Fibroblast of lung (primary cell): ENCODE measurements around the gene SLC27A1. TPM values are rescaled to one million over a fixed set of nuclear protein-coding genes. Genes with fewer than 3 reads are reported as not detected.

Experiments
- DNase-seq, 2 donors: peaks; one replicate each; pipeline versions ENCODE4 v3.0.0 to v3.0.0-alpha.2; 2010; ENCODE audit warnings: low read depth in 2 of 2
- H2AFZ ChIP-seq: 2 replicates; pipeline ENCODE4 v1.5.1; 2012; ENCODE audit warnings: low read length, control low read depth, inconsistent platforms
- H3K27ac ChIP-seq: 2 replicates; pipeline ENCODE4 v1.5.1; 2011; ENCODE audit warnings: low read length, control low read depth; ENCODE audit not compliant: insufficient read depth
- H3K27me3 ChIP-seq: 2 replicates; pipeline ENCODE4 v1.5.1; 2011; ENCODE audit warnings: mild to moderate bottlenecking, low read length; ENCODE audit not compliant: control insufficient read depth, insufficient read depth
- H3K36me3 ChIP-seq: 2 replicates; pipeline ENCODE4 v1.5.1; 2011; ENCODE audit warnings: low read length; ENCODE audit not compliant: control insufficient read depth, insufficient read depth
- H3K4me1 ChIP-seq: 2 replicates; pipeline ENCODE4 v1.5.1; 2011; ENCODE audit warnings: low read length; ENCODE audit not compliant: control insufficient read depth, insufficient read depth; ENCODE audit errors: extremely low read depth
- H3K4me2 ChIP-seq: 2 replicates; pipeline ENCODE4 v1.5.1; 2011; ENCODE audit warnings: low read length, control low read depth; ENCODE audit not compliant: insufficient read depth; ENCODE audit errors: extremely low read depth
- H3K4me3 ChIP-seq, 4 experiments: fragments of 200-600 bp in 1 of 4; sonication (generic) in 1 of 4; replicated peaks in 1 of 4; 2 replicates each; pipeline ENCODE4 v1.5.1; 2011 to 2016; ENCODE audit warnings: low read length in 4 of 4, low read depth in 3 of 4, mild to moderate bottlenecking in 3 of 4, control low read depth in 2 of 4, inconsistent platforms in 1 of 4, mixed read lengths in 1 of 4; ENCODE audit not compliant: insufficient read depth in 1 of 4; ENCODE audit errors: control extremely low read depth in 1 of 4
- H3K79me2 ChIP-seq: 2 replicates; pipeline ENCODE4 v1.5.1; 2012; ENCODE audit warnings: mild to moderate bottlenecking, low read length, inconsistent platforms; ENCODE audit not compliant: control insufficient read depth, insufficient read depth
- H3K9ac ChIP-seq: 2 replicates; pipeline ENCODE4 v1.5.1; 2011; ENCODE audit warnings: mild to moderate bottlenecking, low read length, control low read depth; ENCODE audit not compliant: insufficient read depth
- H3K9me3 ChIP-seq: 2 replicates; pipeline ENCODE4 v1.5.1; 2012; ENCODE audit warnings: low read depth, low read length; ENCODE audit not compliant: control insufficient read depth, insufficient read depth
- H4K20me1 ChIP-seq: 2 replicates; pipeline ENCODE4 v1.5.1; 2011; ENCODE audit warnings: low read length; ENCODE audit not compliant: control insufficient read depth, insufficient read depth; ENCODE audit errors: extremely low read depth
- CTCF ChIP-seq, 2 donors: IDR thresholded peaks in 1 of 2; conservative IDR thresholded peaks in 1 of 2; 1 replicate in 1 of 2; 2 replicates in 1 of 2; pipeline ENCODE4 v1.5.1; 2011 to 2012; ENCODE audit warnings: low read length in 2 of 2, control low read depth in 1 of 2, inconsistent platforms in 1 of 2, low read depth in 1 of 2, mild to moderate bottlenecking in 1 of 2
- EZH2 ChIP-seq: IDR thresholded peaks from 2 replicates; pipeline ENCODE4 v1.5.1; 2012; ENCODE audit warnings: low read length, control low read depth, mild to moderate bottlenecking; ENCODE audit errors: missing control alignments
- polyA plus RNA-seq, 2 donors: library from polyadenylated mRNA; depleted of rRNA in 1 of 2; stranded (reverse) in 1 of 2; unstranded in 1 of 2; fragments of >200 nt; gene quantifications; 2 replicates each; pipeline ENCODE4 v1.2.1, GENCODE V29; 2011 to 2012; ENCODE audit warnings: missing spikeins in 1 of 2
- total RNA-seq: library from RNA; depleted of rRNA; stranded (reverse); fragments of >200 nt; gene quantifications from 2 replicates; pipeline ENCODE4 v1.2.1, GENCODE V29; 2014

The SLC27A1 gene
- total and polyA plus RNA-seq, 2 donors (not counting 1 experiment from before 2014, with no cell fraction given) = 4.0 to 25.3 TPM

- H2AFZ ChIP-seq = no peak overlapping the region
- no peak overlapping the region for H3K4me2 ChIP-seq
- H3K27ac ChIP-seq = no peak overlapping the region
- no peaks in the 10 kb centered on the region for H4K20me1 ChIP-seq
- no peaks in the 10 kb centered on the region for H3K9me3 ChIP-seq
- no peaks in the 10 kb centered on the region for H3K4me1 ChIP-seq
- no peaks in the 10 kb centered on the region for H3K79me2 ChIP-seq
- no peaks in the 10 kb centered on the region for H3K27me3 ChIP-seq
- no peak overlapping the region for H3K4me3 ChIP-seq
- TF ChIP-seq EZH2 (no peak), CTCF (conservative IDR thresholded peaks at IDR 0.05 in 1 of 2, IDR thresholded peaks at IDR 0.05 in 1 of 2; ENCODE audit: low read depth in 1 of 2, low read length in 2 of 2) (no peak)
- H3K36me3 ChIP-seq = no peaks in the 10 kb centered on the region
- H3K9ac ChIP-seq = no peak overlapping the region
- DNase-seq = no peak
Observed at GRCh38 chr19:17536955-17537354, 66.6 kb downstream of the SLC27A1 start.

- no peak for DNase-seq
- Histone ChIP-seq H3K27ac (no peak overlapping the region), H3K4me2 (peak overlapping the region; percentile 87), H4K20me1 (no peaks in the 10 kb centered on the region), H3K79me2 (no peaks in the 10 kb centered on the region), H3K27me3 (no peaks in the 10 kb centered on the region), H3K4me1 (no peaks in the 10 kb centered on the region), H3K36me3 (no peaks in the 10 kb centered on the region), H3K9ac (peak overlapping the region; percentile 50), H2AFZ (no peak overlapping the region), H3K9me3 (no peaks in the 10 kb centered on the region), H3K4me3 (peak overlapping the region; percentile 36 to 59 (median 43))
- TF ChIP-seq EZH2 (no peak), CTCF (conservative IDR thresholded peaks at IDR 0.05 in 1 of 2, IDR thresholded peaks at IDR 0.05 in 1 of 2; ENCODE audit: low read depth in 1 of 2, low read length in 2 of 2) (no peak)
Observed at GRCh38 chr19:17538684-17539237, 68.4 kb downstream of the SLC27A1 start.

GRCh38 chr19:17539238-17540117, 69.2 kb downstream of the SLC27A1 start:
- no peaks in the 10 kb centered on the region for H3K79me2 ChIP-seq
- TF ChIP-seq CTCF (conservative IDR thresholded peaks at IDR 0.05 in 1 of 2, IDR thresholded peaks at IDR 0.05 in 1 of 2; ENCODE audit: low read depth in 1 of 2, low read length in 2 of 2) = peak in 1 of 2 donors; percentile 31
- TF ChIP-seq EZH2 = no peak
- peak overlapping the region; percentile 49 for H2AFZ ChIP-seq
- no peaks in the 10 kb centered on the region for H3K9me3 ChIP-seq
- H3K27me3 ChIP-seq = peaks cover under 1% of the 10 kb centered on the region
- peak overlapping the region; percentile 36 to 59 (median 43) for H3K4me3 ChIP-seq
- no peak overlapping the region for H3K27ac ChIP-seq
- DNase-seq = peak; percentile 83 to 97
- H4K20me1 ChIP-seq = no peaks in the 10 kb centered on the region
- H3K4me2 ChIP-seq = peak overlapping the region; percentile 87
- peak overlapping the region; percentile 50 for H3K9ac ChIP-seq
- no peaks in the 10 kb centered on the region for H3K36me3 ChIP-seq
- H3K4me1 ChIP-seq = no peaks in the 10 kb centered on the region
